MCF 10A (cell line): ENCODE measurements around the gene GLDN. TPM values are rescaled to one million over a fixed set of nuclear protein-coding genes. Genes with fewer than 3 reads are reported as not detected.
A peak's percentile ranks its signal among the peaks of the same experiment; 100 is the strongest.

Experiments
- BruUV-seq: library from RNA; stranded (reverse); fragments of 400-500 nt; replicated peaks from 2 replicates; lab custom pipeline; 2021; lab: Mats Ljungman, UMichigan
- CTCF ChIA-PET: fragments of 300-600 bp; sonication (Branson Sonifier 250); formaldehyde crosslinking; extraction: SDS; loops from one replicate; lab custom pipeline; 2021; ENCODE audit warnings: antibody characterized with exemption, inconsistent platforms; lab: Yijun Ruan, JAX
- POLR2A ChIA-PET: fragments of 300-600, 350-650 bp; sonication (Branson Sonifier 250); formaldehyde crosslinking; extraction: SDS; loops from one replicate; lab custom pipeline; 2020; ENCODE audit warnings: antibody characterized with exemption, inconsistent platforms; lab: Yijun Ruan, JAX
- DNase-seq: peaks from one replicate; pipeline ENCODE4 v3.0.0-alpha.2; 2018; ENCODE audit not compliant: unreplicated experiment
- H3K27ac Mint-ChIP-seq: one replicate; pipeline ENCODE4 v1.8.0; 2022; ENCODE audit warnings: mild to moderate bottlenecking, low read depth, mixed read lengths; ENCODE audit not compliant: unreplicated experiment
- H3K27me3 Mint-ChIP-seq: one replicate; pipeline ENCODE4 v1.8.0; 2022; ENCODE audit warnings: mixed read lengths; ENCODE audit not compliant: insufficient read depth, unreplicated experiment
- H3K36me3 Mint-ChIP-seq: one replicate; pipeline ENCODE4 v1.8.0; 2022; ENCODE audit warnings: mild to moderate bottlenecking, moderate library complexity, mixed read lengths; ENCODE audit not compliant: insufficient read depth, unreplicated experiment
- H3K4me1 Mint-ChIP-seq: one replicate; pipeline ENCODE4 v1.8.0; 2022; ENCODE audit warnings: mixed read lengths; ENCODE audit not compliant: insufficient read depth, unreplicated experiment
- H3K4me3 Mint-ChIP-seq: one replicate; pipeline ENCODE4 v1.8.0; 2022; ENCODE audit warnings: mild to moderate bottlenecking, moderate library complexity, mixed read lengths; ENCODE audit not compliant: unreplicated experiment
- H3K9me3 Mint-ChIP-seq: one replicate; pipeline ENCODE4 v1.8.0; 2022; ENCODE audit warnings: mixed read lengths; ENCODE audit not compliant: unreplicated experiment
- CTCF ChIP-seq: fragments of 200-600 bp; IDR thresholded peaks from one replicate; pipeline ENCODE4 v1.8.0; 2022; ENCODE audit warnings: antibody characterized with exemption, mild to moderate bottlenecking; ENCODE audit not compliant: unreplicated experiment
- intact Hi-C: fragments of 100-400 bp; cut with micrococcal nuclease; formaldehyde crosslinking; loops from 2 replicates; pipeline ENCODE4 v1.14.1; 2022
- total RNA-seq: library from RNA; stranded (reverse); gene quantifications from 2 replicates; pipeline ENCODE4 v1.2.3, GENCODE V29; 2022

Gene GLDN
- total RNA-seq, 1 experiment from 2014 or later: not detected

DNA sequence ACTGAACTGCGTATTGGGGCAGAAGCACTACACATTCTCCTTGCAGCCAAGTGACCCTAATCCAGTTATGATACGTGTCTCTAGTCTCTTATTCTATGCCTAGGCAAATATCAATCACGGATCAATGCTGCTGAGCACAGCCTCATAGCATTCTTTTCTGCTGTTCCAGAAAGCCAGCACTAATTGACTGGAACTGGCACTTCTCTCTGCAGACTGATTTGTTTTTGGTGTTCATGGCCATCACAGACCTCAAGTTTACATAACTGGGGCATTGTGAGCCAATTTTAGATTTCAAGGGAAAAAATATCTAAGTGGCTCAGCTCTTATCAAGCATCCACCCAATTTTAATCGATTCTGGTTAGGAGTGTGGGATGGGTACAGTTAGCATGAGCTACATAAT, 37.9 kb downstream of the GLDN start:
- no peak for DNase-seq
- H3K27ac Mint-ChIP-seq: no peak overlapping the region
- H3K27me3 Mint-ChIP-seq: no peaks in the 10 kb centered on the region
- intact Hi-C loops: no loop called here
- POLR2A ChIA-PET: interaction anchor here (0.7 kb wide), 1 partner anchor 10 kb away, joined by 3 read pairs; no protein-coding TSS in a partner anchor
- BruUV-seq: no TSS peak
- no peaks in the 10 kb centered on the region for H3K9me3 Mint-ChIP-seq
- peaks cover 13% of the 10 kb centered on the region for H3K4me1 Mint-ChIP-seq
- no peak for TF ChIP-seq CTCF
- no peak overlapping the region for H3K4me3 Mint-ChIP-seq
- CTCF ChIA-PET: interaction anchor here (0.5 to 9.7 kb wide), 8 partner anchors 13 to 329 kb away, joined by 3 to 195 read pairs (median 4); no protein-coding TSS in a partner anchor
- no peaks in the 10 kb centered on the region for H3K36me3 Mint-ChIP-seq

DNA sequence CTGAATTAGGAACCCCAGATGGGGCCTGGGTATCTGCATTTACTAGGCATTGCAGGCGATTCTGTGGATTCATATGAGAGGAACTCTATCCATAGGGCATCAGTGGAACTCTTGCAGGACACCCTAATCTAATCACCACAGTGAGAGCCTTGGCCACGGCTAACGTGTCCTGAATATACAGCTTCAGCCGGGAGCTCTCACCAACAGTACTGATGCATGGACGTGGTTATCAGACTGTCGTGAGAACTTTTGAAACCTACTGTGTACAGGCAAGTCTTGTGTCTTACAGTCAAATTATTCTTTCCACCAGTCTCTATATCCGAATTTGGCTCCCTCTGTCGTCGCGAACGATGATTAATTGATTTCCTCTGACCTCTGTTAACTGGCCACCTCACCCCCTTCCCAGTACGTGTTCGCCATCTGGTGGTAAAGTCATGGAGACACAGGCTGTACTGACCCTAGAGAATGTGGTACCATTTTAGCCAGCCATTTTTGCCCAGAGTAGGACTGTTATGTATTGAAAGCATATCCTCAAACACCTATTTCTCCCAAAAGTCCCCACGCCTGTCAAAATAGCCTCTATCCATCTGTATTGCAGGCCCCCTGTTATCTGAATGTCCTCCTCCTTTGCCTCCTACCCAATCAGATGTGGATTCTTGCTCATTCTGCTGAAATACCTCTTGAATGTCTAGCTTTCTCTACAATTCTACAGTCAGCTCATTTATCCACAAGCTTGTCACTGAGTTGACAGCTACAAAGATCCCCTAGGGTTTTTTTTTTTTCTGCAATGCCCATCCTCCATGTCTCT, 39.7 kb downstream of the GLDN start:
- intact Hi-C loops: loop anchor here (1.0 to 10.0 kb wide), 5 partner anchors 94 to 466 kb away; no protein-coding TSS in a partner anchor
- TF ChIP-seq CTCF: peak; percentile 82

GRCh38 chr15:51382787-51383186, 41.3 kb downstream of the GLDN start:
- peak; percentile 65 for DNase-seq
- POLR2A ChIA-PET: interaction anchor here (0.7 to 2.5 kb wide), 2 partner anchors 191 to 220 kb away, joined by 3 to 12 read pairs; no protein-coding TSS in a partner anchor
- H3K36me3 Mint-ChIP-seq: no peaks in the 10 kb centered on the region

More for the DNA sequence above, 39.7 kb downstream of the GLDN start:
- no peaks in the 10 kb centered on the region for H3K27me3 Mint-ChIP-seq
- no peak overlapping the region for H3K27ac Mint-ChIP-seq
- H3K4me1 Mint-ChIP-seq: peaks cover 13% of the 10 kb centered on the region
- no peak overlapping the region for H3K4me3 Mint-ChIP-seq
- no peaks in the 10 kb centered on the region for H3K36me3 Mint-ChIP-seq
- H3K9me3 Mint-ChIP-seq: no peaks in the 10 kb centered on the region
- ChIA-PET POLR2A (interaction anchor here (2.5 kb wide), 1 partner anchor 218 kb away, joined by 12 read pairs; no protein-coding TSS in a partner anchor), CTCF (interaction anchor here (0.6 to 9.7 kb wide), 54 partner anchors 8 to 735 kb away, joined by 3 to 195 read pairs (median 4); no protein-coding TSS in a partner anchor)
- peak; percentile 87 for DNase-seq
- no TSS peak for BruUV-seq

More at GRCh38 chr15:51382787-51383186, 41.3 kb downstream of the GLDN start:
- Mint-ChIP-seq H3K27me3 (no peaks in the 10 kb centered on the region), H3K9me3 (no peaks in the 10 kb centered on the region), H3K27ac (no peak overlapping the region), H3K4me3 (no peak overlapping the region), H3K4me1 (peaks cover 13% of the 10 kb centered on the region)
- intact Hi-C loops: loop anchor here (10.0 kb wide), 1 partner anchor 468 kb away; no protein-coding TSS in a partner anchor
- peak; percentile 47 for TF ChIP-seq CTCF
- CTCF ChIA-PET: interaction anchor here (0.5 to 9.7 kb wide), 26 partner anchors 9 to 466 kb away, joined by 3 to 195 read pairs (median 4); no protein-coding TSS in a partner anchor
- no TSS peak for BruUV-seq
